ENCODE measurements around the gene NSD2. TPM values are rescaled to one million over a fixed set of nuclear protein-coding genes. Genes with fewer than 3 reads are reported as not detected.
A peak's percentile ranks its signal among the peaks of the same experiment; 100 is the strongest.

The NSD2 gene
- total RNA-seq, result 100 to 1,000 TPM; 153 to 208 TPM
- polyA plus RNA-seq (2013, experiment 1 of 2), result 137 TPM
- polyA plus RNA-seq (2013, experiment 2 of 2), result 132 TPM
- long read RNA-seq, experiment 1, partial matches to known transcripts, result 16 of 33 reads
- long read RNA-seq, experiment 1, other reads (novel, unspliced or antisense), result 16 of 33 reads
- long read RNA-seq, experiment 2, full-length matches to known transcripts, result 25 of 143 reads
- long read RNA-seq, experiment 2, partial matches to known transcripts, result 36 of 143 reads
- long read RNA-seq, experiment 2, other reads (novel, unspliced or antisense), result 82 of 143 reads
- long read RNA-seq, experiment 3, full-length matches to known transcripts, result 9 of 58 reads
- long read RNA-seq, experiment 3, partial matches to known transcripts, result 37 of 58 reads
- long read RNA-seq, experiment 3, other reads (novel, unspliced or antisense), result 12 of 58 reads
- long read RNA-seq, experiment 4, partial matches to known transcripts, result 5 of 15 reads
- long read RNA-seq, experiment 4, other reads (novel, unspliced or antisense), result 10 of 15 reads

DNA sequence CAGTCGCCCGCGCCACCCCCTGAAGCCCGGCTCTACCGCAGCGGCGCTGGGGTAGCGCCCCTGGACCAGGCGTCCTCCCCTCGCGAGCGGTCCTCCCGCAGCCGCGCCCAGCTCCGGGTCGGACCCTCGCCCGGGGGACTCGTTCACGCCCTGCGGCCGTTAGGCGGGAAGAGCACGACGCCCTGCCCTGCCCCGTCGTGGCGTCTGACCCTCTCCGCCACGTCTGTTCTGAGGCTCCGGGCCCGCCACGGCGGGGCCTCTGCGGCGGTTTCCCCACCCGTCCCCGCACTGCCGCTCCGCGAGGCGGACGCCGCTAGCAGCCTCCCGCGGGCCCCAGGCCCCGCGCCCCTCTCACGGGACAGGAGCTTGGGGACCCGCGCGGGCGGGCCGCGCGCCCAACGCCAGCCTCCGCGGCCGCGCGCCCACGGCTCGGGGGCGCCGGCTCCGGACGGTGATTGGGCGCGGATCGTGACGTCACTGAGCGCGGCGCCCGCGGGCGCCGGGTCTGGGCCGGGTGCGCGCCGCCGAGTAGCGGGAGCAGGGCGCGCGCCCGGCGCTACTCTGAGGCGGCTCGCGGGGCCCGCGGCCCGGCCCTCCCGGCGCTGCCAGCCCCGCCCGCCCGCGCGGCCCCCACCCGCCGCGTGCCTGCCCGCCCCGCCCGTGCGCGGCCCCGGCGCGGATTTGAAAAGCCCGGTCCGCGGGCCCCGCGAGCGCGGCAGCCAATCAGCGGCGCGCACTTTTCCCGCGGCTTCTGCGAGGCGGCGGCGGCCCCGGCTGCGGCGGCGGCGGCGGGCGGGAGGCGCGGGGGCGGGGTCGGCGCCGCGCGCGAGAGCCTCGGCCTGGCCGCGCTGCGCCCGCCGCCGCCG is at the start of gene NSD2:
TSS of gene NSD2 (plus strand) at position 816 of the 866 bp plus-strand sequence. CDS start 29,262 bp downstream, outside the sequence.
- Histone ChIP-seq H3K9ac (ENCODE audit: extremely low read depth, low read length, poor library complexity, severe bottlenecking) (peak within 1 kb of the TSS; percentile 76), H3K36me3 (ENCODE audit: control insufficient read depth, insufficient read depth, low read length) (no peaks in the 10 kb centered on the region), H3K9me3 (ENCODE audit: control insufficient read depth, low read length) (no peaks in the 10 kb centered on the region), H3K4me1 (ENCODE audit: control insufficient read depth, insufficient read depth, low read length) (peaks cover 4% of the 10 kb centered on the region), H3K27ac (ENCODE audit: low read depth, low read length) (peak within 1 kb of the TSS; percentile 93), H3K27me3 (ENCODE audit: control insufficient read depth, insufficient read depth, low read length, poor library complexity, severe bottlenecking) (peaks cover 7% of the 10 kb centered on the region), H3K4me3 (ENCODE audit: low read length) (peak within 1 kb of the TSS; percentile 99)
- 0% methylated on average over 13 to 155 of the region's 155 CpGs for WGBS, 2 experiments (ENCODE audit: insufficient coverage in 1 of 2, insufficient read length in 1 of 2)
- TF ChIP-seq, protein P1, sequence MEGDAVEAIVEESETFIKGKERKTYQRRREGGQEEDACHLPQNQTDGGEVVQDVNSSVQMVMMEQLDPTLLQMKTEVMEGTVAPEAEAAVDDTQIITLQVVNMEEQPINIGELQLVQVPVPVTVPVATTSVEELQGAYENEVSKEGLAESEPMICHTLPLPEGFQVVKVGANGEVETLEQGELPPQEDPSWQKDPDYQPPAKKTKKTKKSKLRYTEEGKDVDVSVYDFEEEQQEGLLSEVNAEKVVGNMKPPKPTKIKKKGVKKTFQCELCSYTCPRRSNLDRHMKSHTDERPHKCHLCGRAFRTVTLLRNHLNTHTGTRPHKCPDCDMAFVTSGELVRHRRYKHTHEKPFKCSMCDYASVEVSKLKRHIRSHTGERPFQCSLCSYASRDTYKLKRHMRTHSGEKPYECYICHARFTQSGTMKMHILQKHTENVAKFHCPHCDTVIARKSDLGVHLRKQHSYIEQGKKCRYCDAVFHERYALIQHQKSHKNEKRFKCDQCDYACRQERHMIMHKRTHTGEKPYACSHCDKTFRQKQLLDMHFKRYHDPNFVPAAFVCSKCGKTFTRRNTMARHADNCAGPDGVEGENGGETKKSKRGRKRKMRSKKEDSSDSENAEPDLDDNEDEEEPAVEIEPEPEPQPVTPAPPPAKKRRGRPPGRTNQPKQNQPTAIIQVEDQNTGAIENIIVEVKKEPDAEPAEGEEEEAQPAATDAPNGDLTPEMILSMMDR (conservative IDR thresholded peaks at IDR 0.05), result no peak
- Mint-ChIP-seq H3K36me3 (ENCODE audit: low read depth) (no peaks in the 10 kb centered on the region), H3K27ac (peak within 1 kb of the TSS; percentile 84), H3K4me3 (peak within 1 kb of the TSS; percentile 74), H3K9me3 (no peaks in the 10 kb centered on the region), H3K27me3 (ENCODE audit: insufficient read depth) (peaks cover 30% of the 10 kb centered on the region), H3K4me1 (peaks cover 23% of the 10 kb centered on the region)
- peak; percentile 92 for DNase-seq

DNA sequence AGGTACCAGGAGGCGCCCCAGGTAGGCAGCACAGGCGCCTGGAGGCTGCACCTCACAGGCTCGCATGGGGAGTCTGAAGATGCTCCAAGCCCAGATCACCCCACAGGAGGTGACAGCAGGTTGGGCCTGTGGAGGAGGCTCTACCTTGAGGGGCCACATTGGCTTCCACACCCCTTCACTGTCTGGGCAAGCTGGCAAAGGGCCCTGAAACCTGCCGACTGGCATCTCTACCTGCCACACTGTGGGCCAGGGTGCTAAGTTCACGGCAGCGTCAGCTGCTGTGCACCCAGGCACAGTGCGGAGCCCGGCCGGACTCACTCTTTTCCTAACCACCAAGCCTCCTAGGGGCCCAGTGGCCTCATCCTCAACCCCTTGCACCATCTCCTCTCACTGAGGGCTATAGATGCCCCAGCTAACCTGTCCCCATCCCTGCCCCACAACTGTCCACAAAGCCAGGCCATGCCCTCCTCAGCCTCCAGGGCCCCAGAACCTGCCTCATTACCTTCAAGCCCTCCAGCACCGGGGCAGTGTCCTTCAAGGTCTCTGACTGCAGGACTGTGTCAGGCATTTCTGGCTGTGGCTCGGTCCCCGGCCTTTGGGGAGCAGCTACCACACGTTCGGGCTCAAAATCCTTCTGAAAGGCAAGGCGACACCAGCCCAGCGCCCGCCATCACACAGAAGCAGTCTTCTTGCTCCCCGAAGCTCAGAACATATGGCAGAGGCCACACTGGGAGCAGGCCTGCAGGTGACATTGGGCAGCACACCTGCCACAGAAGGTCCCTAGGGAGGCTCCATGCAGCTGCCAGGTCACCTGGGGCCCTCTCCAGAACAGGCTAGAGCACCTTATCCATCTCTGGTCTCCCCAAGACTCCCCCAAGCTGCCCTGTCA is 49.3 kb upstream of the NSD2 start:
- H3K9ac ChIP-seq (ENCODE audit: extremely low read depth, low read length, poor library complexity, severe bottlenecking), result no peak overlapping the region
- no peak for DNase-seq
- H3K27ac ChIP-seq (ENCODE audit: low read depth, low read length), result no peak overlapping the region
- Mint-ChIP-seq H3K4me3 (no peak overlapping the region), H3K36me3 (ENCODE audit: low read depth) (peaks cover 82% of the 10 kb centered on the region), H3K27ac (no peak overlapping the region), H3K9me3 (no peaks in the 10 kb centered on the region), H3K4me1 (peaks cover 8% of the 10 kb centered on the region), H3K27me3 (ENCODE audit: insufficient read depth) (no peaks in the 10 kb centered on the region)
- H3K36me3 ChIP-seq (ENCODE audit: control insufficient read depth, insufficient read depth, low read length), result peaks cover 47% of the 10 kb centered on the region
- H3K4me3 ChIP-seq (ENCODE audit: low read length), result no peak overlapping the region
- H3K9me3 ChIP-seq (ENCODE audit: control insufficient read depth, low read length), result no peaks in the 10 kb centered on the region
- peaks cover 5% of the 10 kb centered on the region for H3K4me1 ChIP-seq (ENCODE audit: control insufficient read depth, insufficient read depth, low read length)
- 92 to 93% methylated on average over 11 to 18 of the region's 18 CpGs for WGBS, 2 experiments (ENCODE audit: insufficient coverage in 1 of 2, insufficient read length in 1 of 2)
- H3K27me3 ChIP-seq (ENCODE audit: control insufficient read depth, insufficient read depth, low read length, poor library complexity, severe bottlenecking), result no peaks in the 10 kb centered on the region
- TF ChIP-seq, protein P1 (conservative IDR thresholded peaks at IDR 0.05), result no peak
